CMK (cell line): Measurements from ENCODE around the gene MID1.

Source experiments
- DNase-seq: peaks from one replicate; pipeline ENCODE4 v3.0.0-alpha.2; 2010; ENCODE audit warnings: low read depth

Gene MID1

GRCh38 chrX:10576777-10577447 is 43.5 kb downstream of the MID1 start:
- DNase-seq = no peak

GRCh38 chrX:10576186-10576585 is 44.2 kb downstream of the MID1 start:
- DNase-seq = no peak

GRCh38 chrX:10574663-10575062 is 45.7 kb downstream of the MID1 start:
- DNase-seq = no peak

- DNase-seq = no peak
Observed at GRCh38 chrX:10571260-10571659, 49.1 kb downstream of the MID1 start.

- no peak for DNase-seq
Observed at GRCh38 chrX:10570601-10571000, 49.8 kb downstream of the MID1 start.

- no peak for DNase-seq
Observed at GRCh38 chrX:10569946-10570345, 50.4 kb downstream of the MID1 start.

- DNase-seq = no peak
Observed at GRCh38 chrX:10568428-10568827, 52.0 kb downstream of the MID1 start.

GRCh38 chrX:10567136-10567535 is 53.2 kb downstream of the MID1 start:
- no peak for DNase-seq

- DNase-seq = no peak
Observed at GRCh38 chrX:10566716-10567097, 53.7 kb downstream of the MID1 start.

GRCh38 chrX:10564484-10564883 is 55.9 kb downstream of the MID1 start:
- no peak for DNase-seq

GRCh38 chrX:10557166-10557565 is 63.2 kb downstream of the MID1 start:
- DNase-seq = no peak

- no peak for DNase-seq
Observed at GRCh38 chrX:10556405-10556804, 64.0 kb downstream of the MID1 start.

GRCh38 chrX:10555846-10556245 is 64.5 kb downstream of the MID1 start:
- no peak for DNase-seq

GRCh38 chrX:10554612-10555270 is 65.6 kb downstream of the MID1 start:
- no peak for DNase-seq

- DNase-seq = no peak
Observed at GRCh38 chrX:10549280-10549679, 71.1 kb downstream of the MID1 start.

- DNase-seq = no peak
Observed at GRCh38 chrX:10548688-10549087, 71.7 kb downstream of the MID1 start.

- DNase-seq = no peak
Observed at GRCh38 chrX:10545882-10546281, 74.5 kb downstream of the MID1 start.

- DNase-seq = no peak
Observed at GRCh38 chrX:10542586-10542985, 77.8 kb downstream of the MID1 start.

- DNase-seq = no peak
Observed at GRCh38 chrX:10538831-10539230, 81.6 kb downstream of the MID1 start.

GRCh38 chrX:10537308-10537707 is 83.1 kb downstream of the MID1 start:
- DNase-seq = no peak

- no peak for DNase-seq
Observed at GRCh38 chrX:10536744-10537143, 83.6 kb downstream of the MID1 start.

- no peak for DNase-seq
Observed at GRCh38 chrX:10534611-10535010, 85.8 kb downstream of the MID1 start.

GRCh38 chrX:10533696-10534365 is 86.6 kb downstream of the MID1 start:
- DNase-seq = no peak

GRCh38 chrX:10531927-10532326 is 88.5 kb downstream of the MID1 start:
- no peak for DNase-seq
